ENCODE data around the gene C1QTNF1. TPM values are rescaled to one million over a fixed set of nuclear protein-coding genes. Genes with fewer than 3 reads are reported as not detected.

C1QTNF1 gene
- polyA plus RNA-seq, 1 of the 3 experiments (the other 2 are of a cell fraction): 14.3 TPM

GRCh38 chr17:79084291-79085153 lies 60.6 kb downstream of the C1QTNF1 start:
- peaks cover 7 to 55% of the 10 kb centered on the region in 2 experiments for H3K36me3 ChIP-seq (replicated peaks in 1 of 2; ENCODE audit: control insufficient read depth in 1 of 2, insufficient read depth in 2 of 2, low read length in 1 of 2)
- H3K79me2 ChIP-seq (ENCODE audit: insufficient read depth): no peaks in the 10 kb centered on the region
- H3K4me3 ChIP-seq (ENCODE audit: low read depth in 2 of 2, low read length in 1 of 2): no peak overlapping the region
- no peak overlapping the region for H3K9ac ChIP-seq
- POLR2A ChIA-PET: interaction anchor here (1.7 kb wide), 1 partner anchor 58 kb away, joined by 7 read pairs; no protein-coding TSS in a partner anchor
- H3K27me3 ChIP-seq (ENCODE audit: insufficient read depth): no peaks in the 10 kb centered on the region
- no peaks in the 10 kb centered on the region for H3K9me2 ChIP-seq
- H3F3A ChIP-seq (replicated peaks; ENCODE audit: insufficient read depth): peaks cover 3% of the 10 kb centered on the region
- CTCF ChIA-PET: interaction anchor here (0.6 to 45.1 kb wide), 24 partner anchors 10 to 976 kb away, joined by 3 to 1305 read pairs (median 4); partner anchors contain the start of gene ENGASE
- no peak overlapping the region for H2AFZ ChIP-seq (ENCODE audit: low read depth)
- no peak for TF ChIP-seq RXRA (IDR thresholded peaks at IDR 0.05; ENCODE audit: borderline replicate concordance, low read depth)
- no peak for TF ChIP-seq FOXJ3 (CRISPR knock-in tag; IDR thresholded peaks at IDR 0.05)
- TF ChIP-seq EP300 (IDR thresholded peaks at IDR 0.05; ENCODE audit: borderline replicate concordance in 1 of 2, low read depth in 1 of 2, low read length in 1 of 2): no peak
- TF ChIP-seq IRF3 (IDR thresholded peaks at IDR 0.05; ENCODE audit: low read depth, low read length): no peak
- no peak for TF ChIP-seq CHD2 (IDR thresholded peaks at IDR 0.05; ENCODE audit: low read length, partially characterized antibody)
- TF ChIP-seq FOSL2 (IDR thresholded peaks at IDR 0.05; ENCODE audit: borderline replicate concordance, low read depth): no peak
- TF ChIP-seq FOXM1 (IDR thresholded peaks at IDR 0.05; ENCODE audit: low read depth): no peak
- no peak for TF ChIP-seq POLR2AphosphoS5 (IDR thresholded peaks at IDR 0.05; ENCODE audit: low read depth, low read length)
- no peak for TF ChIP-seq TCF12 (IDR thresholded peaks at IDR 0.05)
- no peak for TF ChIP-seq MAX (IDR thresholded peaks at IDR 0.05; ENCODE audit: low read depth)
- no peak for TF ChIP-seq USF2 (IDR thresholded peaks at IDR 0.05; ENCODE audit: borderline replicate concordance, low read depth, low read length)
- TF ChIP-seq RAD21 (IDR thresholded peaks at IDR 0.05; ENCODE audit: low read length): no peak
- no peak for TF ChIP-seq NFIC (IDR thresholded peaks at IDR 0.05; ENCODE audit: borderline replicate concordance)
- TF ChIP-seq MXI1 (IDR thresholded peaks at IDR 0.05; ENCODE audit: low read depth, low read length): no peak
- no peak for TF ChIP-seq MEF2A (IDR thresholded peaks at IDR 0.05; ENCODE audit: borderline replicate concordance, low read depth)
- TF ChIP-seq TEAD4 (IDR thresholded peaks at IDR 0.05; ENCODE audit: borderline replicate concordance, insufficient read depth): no peak
- TF ChIP-seq SMC3 (IDR thresholded peaks at IDR 0.05; ENCODE audit: low read depth, low read length): no peak
- no peak for TF ChIP-seq CTCF (IDR thresholded peaks at IDR 0.05)
- TF ChIP-seq RCOR1 (IDR thresholded peaks at IDR 0.05; ENCODE audit: low read length): no peak
- no peak for TF ChIP-seq SIN3A (IDR thresholded peaks at IDR 0.05; ENCODE audit: borderline replicate concordance, low read depth, low read length)
- peaks cover 31% of the 10 kb centered on the region for H4K20me1 ChIP-seq (ENCODE audit: insufficient read depth)
- no peak overlapping the region for H3K4me2 ChIP-seq
- 95% methylated on average over 31 of the region's 31 CpGs for WGBS (ENCODE audit: low lambda C conversion rate)
- no peak overlapping the region for H3K27ac ChIP-seq (ENCODE audit: low read depth in 2 of 2, low read length in 1 of 2)
- H3K4me1 ChIP-seq (ENCODE audit: control insufficient read depth in 1 of 2, insufficient read depth in 2 of 2, low read depth in 1 of 2, low read length in 1 of 2): peaks cover 0 to 13% of the 10 kb centered on the region in 2 experiments; a peak in 1 of 4 replicates
- no peaks in the 10 kb centered on the region for H3K9me3 ChIP-seq
- DNase-seq: peak; percentile 22

All from SK-N-SH (cell line).